ENCODE measurements around the gene PGD.
"Not testable (repeated sequence)": the region's sequence is repeated elsewhere in the genome, so short reads cannot be mapped to it uniquely, and the experiment has no call there.

Gene PGD

GRCh38 chr1:10399444-10399941 is 629 bp downstream of the PGD start:
- DNase-seq = no peak

DNA sequence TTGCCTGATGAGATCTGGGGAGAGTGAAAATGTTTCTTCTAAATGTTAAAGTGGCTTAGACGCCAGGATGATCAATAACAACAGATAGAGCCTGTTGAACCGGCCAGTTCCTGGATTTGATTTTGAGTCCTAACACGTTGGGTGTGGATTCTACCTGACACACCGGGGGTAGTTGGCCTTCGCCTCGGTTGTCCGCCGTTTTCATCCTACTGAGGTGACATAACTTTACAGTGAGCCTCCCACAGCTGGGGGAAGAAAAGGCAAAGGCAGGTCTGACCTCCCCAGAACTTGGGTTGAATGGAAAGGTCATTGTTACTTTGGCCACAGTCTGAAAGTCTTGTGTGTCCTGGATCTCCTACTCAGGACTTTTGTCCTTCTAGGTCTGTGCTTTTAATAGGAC is 1.1 kb downstream of the PGD start:
- DNase-seq = no peak

- no peak for DNase-seq
Measured at GRCh38 chr1:10401281-10401680, 2.4 kb downstream of the PGD start.

DNA sequence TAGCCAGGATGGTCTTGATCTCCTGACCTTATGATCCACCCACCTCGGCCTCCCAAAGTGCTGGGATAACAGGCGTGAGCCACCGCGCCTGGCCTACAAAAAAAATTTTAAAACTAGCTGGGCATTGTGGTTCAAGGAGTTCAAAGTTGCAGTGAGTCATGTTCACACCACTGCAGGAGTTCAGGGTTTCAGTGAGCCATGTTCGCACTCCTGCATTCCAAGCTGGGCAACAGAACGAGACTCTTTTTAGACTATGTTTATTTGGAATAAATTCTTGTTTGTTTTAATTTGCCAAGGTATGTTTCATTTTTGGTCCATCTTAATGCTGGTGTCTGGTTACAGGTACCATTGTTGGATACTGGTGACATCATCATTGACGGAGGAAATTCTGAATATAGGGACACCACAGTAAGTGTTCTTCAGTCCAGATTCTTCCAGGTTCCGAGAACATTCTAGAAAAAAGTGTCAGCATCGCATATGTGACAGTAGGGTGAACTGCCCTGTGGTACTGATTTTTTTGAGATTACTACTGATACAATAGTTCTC is 3.9 kb downstream of the PGD start:
- DNase-seq = no peak

DNA sequence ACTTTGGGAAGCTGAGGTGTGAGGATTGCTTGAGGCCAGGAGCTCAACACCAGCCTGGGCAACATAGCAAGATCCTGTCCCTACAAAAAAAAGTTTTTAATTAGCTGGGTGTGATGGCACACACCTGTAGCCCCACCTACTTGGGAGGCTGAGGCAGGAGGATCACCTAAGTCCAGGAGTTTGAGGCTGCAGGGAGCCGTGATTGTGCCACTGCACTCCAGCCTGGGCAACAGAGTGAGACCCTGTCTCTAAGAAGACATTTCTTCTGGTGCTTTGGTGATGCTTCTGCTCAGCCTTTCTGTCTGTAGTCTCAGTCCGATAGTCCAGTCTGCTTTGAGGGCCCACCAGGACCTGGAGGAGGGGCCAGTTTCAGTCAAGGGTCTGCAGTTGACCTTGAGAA is 8.3 kb downstream of the PGD start:
- no peak for DNase-seq

- no peak for DNase-seq
Measured at GRCh38 chr1:10415211-10415930, 16.5 kb downstream of the PGD start.

- DNase-seq = not testable (repeated sequence)
Measured at GRCh38 chr1:10415967-10416366, 17.1 kb downstream of the PGD start.

GRCh38 chr1:10418741-10419140 is 19.9 kb downstream of the PGD start:
- not testable (repeated sequence) for DNase-seq

DNA sequence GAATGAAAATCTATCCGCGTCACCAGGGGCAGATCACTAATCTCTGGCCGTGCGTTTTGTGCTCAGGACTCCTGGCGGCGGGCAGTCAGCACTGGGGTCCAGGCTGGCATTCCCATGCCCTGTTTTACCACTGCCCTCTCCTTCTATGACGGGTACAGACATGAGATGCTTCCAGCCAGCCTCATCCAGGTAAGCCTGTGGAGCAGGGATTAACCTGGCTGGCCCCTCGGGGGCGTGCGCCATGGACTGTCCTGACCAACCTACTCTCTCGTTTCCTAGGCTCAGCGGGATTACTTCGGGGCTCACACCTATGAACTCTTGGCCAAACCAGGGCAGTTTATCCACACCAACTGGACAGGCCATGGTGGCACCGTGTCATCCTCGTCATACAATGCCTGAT is 20.5 kb downstream of the PGD start:
- DNase-seq = no peak

DNA sequence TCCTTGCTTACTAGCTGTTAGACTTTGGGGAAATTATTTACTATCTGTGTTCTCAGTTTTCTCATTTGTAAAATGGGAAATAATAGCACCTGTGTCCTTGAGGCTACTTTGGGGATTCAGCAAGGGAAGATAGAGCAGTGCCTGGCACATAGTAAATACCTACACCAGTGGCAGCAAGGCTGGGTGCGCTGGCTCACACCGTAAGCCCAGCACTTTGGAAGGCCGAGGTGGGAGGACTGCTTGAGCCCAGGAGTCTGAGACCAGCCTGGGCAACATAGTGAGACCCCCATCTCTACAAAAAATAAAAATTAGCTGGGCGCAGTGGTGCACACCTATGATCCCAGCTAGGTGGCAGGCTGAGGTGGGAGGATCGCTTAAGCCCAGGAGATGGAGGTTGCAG is 22.8 kb downstream of the PGD start:
- DNase-seq = no peak

GRCh38 chr1:10424034-10424433 is 25.2 kb downstream of the PGD start:
- DNase-seq = no peak

- DNase-seq = no peak
Measured at GRCh38 chr1:10424651-10425050, 25.8 kb downstream of the PGD start.

GRCh38 chr1:10425826-10426534 is 27.1 kb downstream of the PGD start:
- not testable (repeated sequence) for DNase-seq

DNA sequence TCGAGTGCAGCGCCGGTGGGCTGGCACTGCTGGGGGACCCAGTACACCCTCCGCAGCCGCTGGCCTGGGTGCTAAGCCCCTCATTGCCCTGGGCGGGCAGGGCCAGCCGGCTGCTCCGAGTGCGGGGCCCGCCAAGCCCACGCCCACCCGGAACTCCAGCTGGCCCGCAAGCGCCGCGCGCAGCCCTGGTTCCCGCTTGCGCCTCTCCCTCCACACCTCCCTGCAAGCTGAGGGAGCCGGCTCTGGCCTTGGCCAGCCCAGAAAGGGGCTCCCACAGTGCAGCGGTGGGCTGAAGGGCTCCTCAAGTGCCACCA is 27.6 kb downstream of the PGD start:
- DNase-seq = not testable (repeated sequence)

DNA sequence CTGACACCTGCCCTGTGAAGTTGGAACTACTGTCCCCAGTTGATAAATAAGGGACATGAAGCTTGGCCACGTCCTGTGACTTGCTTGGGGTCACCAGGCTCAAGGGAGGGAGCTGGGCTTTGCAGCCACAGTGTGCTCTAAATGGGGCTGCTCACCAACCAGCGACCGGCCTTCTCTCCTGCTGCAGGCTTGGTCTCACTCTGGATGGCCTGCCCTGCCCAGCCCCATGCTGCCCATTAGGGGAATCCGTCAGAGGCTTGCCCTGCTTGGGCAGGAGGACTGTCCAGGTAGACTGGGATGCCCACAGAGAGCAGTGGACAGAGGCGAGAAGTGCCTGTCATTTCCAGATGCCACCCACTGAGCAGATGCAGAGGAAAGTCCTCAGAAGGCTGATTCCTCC is 30.1 kb downstream of the PGD start:
- no peak for DNase-seq

GRCh38 chr1:10429868-10430215 is 31.0 kb downstream of the PGD start:
- no peak for DNase-seq

GRCh38 chr1:10430216-10431069 is 31.6 kb downstream of the PGD start, which contains the start of gene CENPS:
Gene CENPS (plus strand): TSS chr1:10430433. CDS start chr1:10430518, 85 bp downstream.
- peak; percentile 86 for DNase-seq

- DNase-seq = no peak
Measured at GRCh38 chr1:10431070-10431730, 32.3 kb downstream of the PGD start.

DNA sequence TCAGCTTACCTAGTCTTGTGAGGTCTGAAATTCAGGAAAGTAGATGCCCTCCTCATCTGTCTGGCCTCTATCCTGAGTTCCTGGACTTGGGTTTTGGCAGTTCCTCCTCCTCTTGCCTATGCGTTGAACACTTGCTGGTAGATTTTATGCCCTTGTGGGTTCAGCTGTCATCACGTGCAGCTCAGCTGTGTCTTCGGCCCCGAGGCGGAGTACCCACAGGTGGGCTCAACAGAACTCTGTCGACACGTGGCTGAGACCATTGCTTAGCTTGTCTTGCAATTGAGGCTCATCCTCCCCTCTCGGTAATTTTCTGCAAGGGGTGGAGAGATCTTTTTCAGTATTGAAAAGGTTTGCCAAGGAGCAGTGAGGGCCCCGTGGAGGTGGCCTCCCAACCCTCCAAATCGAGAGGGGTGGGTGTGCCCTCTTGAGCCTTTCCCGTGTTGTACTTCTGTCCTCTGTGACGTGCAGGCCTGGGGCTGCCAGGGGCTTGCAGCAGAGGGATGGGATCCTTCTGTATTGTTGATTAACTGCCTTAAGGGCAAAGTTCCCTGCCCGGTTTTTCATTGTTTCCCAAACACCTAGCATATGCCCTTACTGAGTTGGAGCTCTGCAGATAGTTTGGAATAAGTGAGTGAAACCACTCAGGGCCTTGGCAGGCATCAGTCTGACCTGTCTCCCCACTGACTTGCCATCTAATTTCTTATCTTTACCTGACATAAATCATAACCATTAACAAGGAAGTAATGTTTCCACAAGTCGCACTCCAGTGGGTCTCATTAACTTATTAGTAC is 34.2 kb downstream of the PGD start:
- no peak for DNase-seq

- no peak for DNase-seq
Measured at GRCh38 chr1:10433790-10434189, 34.9 kb downstream of the PGD start.

- DNase-seq = no peak
Measured at GRCh38 chr1:10434590-10434989, 35.7 kb downstream of the PGD start.

DNA sequence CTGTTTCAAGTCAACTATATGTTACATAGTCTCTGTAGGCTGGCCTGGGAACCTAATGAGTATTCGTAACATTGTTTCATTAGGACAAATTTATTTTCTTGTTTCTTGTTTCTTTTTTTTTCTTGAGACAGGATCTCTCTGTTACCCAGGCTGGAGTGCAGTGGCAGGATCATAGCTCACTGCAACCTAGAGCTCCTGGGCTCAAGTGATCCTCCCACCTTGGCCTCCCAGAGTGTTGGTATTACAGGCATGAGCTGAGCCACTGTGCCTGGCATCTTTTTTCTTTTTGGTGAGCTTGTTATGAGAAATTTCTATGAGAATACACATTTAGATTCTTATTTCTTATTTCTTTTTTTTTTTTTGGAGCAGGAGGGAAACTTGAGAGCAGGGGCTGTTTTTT is 38.2 kb downstream of the PGD start:
- no peak for DNase-seq

Data from T-helper 9 cell (primary cell).